GM06990 (cell line): Measurements from ENCODE around the gene CAPN10.

ENCODE experiments used
- DNase-seq: peaks from one replicate; pipeline ENCODE4 v3.0.0-alpha.2; 2011; ENCODE audit not compliant: insufficient read length; ENCODE audit errors: extremely low read depth
- H3K27me3 ChIP-seq: replicated peaks from 2 replicates; pipeline ENCODE4 v1.6.0; 2011; ENCODE audit warnings: low read length; ENCODE audit not compliant: control insufficient read depth, insufficient read depth
- H3K36me3 ChIP-seq: 2 replicates; pipeline ENCODE4 v1.5.1; 2011; ENCODE audit warnings: low read length; ENCODE audit not compliant: control insufficient read depth, insufficient read depth
- H3K4me3 ChIP-seq: replicated peaks from 2 replicates; pipeline ENCODE4 v1.5.1; 2011; ENCODE audit warnings: low read depth, mild to moderate bottlenecking, control low read depth, low read length
- TF ChIP-seq, protein P1 (sequence below): IDR thresholded peaks from 2 replicates; pipeline ENCODE4 v1.5.1; 2011; ENCODE audit warnings: low read length, control low read depth, mild to moderate bottlenecking, inconsistent platforms; ENCODE audit not compliant: insufficient read depth, poor library complexity, severe bottlenecking

The CAPN10 gene

DNA sequence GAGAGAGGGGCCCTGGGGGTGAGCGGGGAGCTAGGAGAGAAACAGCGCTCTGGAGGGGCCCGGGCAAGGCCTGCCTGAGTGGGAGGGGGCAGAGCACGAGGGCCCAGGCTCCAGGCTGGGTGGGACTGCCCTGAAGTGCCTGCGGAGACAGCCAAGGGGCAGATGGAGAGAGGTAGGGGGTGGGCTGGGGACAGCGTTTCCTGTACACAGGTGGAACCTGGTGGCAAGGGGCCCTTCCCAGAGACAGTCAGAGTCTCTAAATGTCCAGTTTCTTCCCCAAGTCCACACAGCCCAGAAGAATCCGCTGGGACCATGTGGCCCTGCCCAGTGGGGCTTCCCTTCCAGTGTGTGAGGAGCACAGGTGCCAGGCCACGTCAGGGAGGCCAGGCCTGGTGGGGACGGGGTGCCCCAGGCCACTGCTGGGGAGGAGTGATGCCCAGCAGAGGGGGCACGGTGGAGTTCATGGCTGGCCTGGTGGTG, 37.0 kb downstream of the CAPN10 start:
- TF ChIP-seq, protein P1, sequence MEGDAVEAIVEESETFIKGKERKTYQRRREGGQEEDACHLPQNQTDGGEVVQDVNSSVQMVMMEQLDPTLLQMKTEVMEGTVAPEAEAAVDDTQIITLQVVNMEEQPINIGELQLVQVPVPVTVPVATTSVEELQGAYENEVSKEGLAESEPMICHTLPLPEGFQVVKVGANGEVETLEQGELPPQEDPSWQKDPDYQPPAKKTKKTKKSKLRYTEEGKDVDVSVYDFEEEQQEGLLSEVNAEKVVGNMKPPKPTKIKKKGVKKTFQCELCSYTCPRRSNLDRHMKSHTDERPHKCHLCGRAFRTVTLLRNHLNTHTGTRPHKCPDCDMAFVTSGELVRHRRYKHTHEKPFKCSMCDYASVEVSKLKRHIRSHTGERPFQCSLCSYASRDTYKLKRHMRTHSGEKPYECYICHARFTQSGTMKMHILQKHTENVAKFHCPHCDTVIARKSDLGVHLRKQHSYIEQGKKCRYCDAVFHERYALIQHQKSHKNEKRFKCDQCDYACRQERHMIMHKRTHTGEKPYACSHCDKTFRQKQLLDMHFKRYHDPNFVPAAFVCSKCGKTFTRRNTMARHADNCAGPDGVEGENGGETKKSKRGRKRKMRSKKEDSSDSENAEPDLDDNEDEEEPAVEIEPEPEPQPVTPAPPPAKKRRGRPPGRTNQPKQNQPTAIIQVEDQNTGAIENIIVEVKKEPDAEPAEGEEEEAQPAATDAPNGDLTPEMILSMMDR: no peak
- Histone ChIP-seq H3K27me3 (no peaks in the 10 kb centered on the region), H3K4me3 (no peak overlapping the region), H3K36me3 (no peaks in the 10 kb centered on the region; the same call in 1 of the 2 replicates)
- DNase-seq: no peak

- Histone ChIP-seq H3K36me3 (no peaks in the 10 kb centered on the region; the same call in 1 of the 2 replicates), H3K4me3 (no peak overlapping the region), H3K27me3 (no peaks in the 10 kb centered on the region)
- no peak for DNase-seq
- TF ChIP-seq, protein P1: no peak
Observed at GRCh38 chr2:240624011-240624949, 37.7 kb downstream of the CAPN10 start.

DNA sequence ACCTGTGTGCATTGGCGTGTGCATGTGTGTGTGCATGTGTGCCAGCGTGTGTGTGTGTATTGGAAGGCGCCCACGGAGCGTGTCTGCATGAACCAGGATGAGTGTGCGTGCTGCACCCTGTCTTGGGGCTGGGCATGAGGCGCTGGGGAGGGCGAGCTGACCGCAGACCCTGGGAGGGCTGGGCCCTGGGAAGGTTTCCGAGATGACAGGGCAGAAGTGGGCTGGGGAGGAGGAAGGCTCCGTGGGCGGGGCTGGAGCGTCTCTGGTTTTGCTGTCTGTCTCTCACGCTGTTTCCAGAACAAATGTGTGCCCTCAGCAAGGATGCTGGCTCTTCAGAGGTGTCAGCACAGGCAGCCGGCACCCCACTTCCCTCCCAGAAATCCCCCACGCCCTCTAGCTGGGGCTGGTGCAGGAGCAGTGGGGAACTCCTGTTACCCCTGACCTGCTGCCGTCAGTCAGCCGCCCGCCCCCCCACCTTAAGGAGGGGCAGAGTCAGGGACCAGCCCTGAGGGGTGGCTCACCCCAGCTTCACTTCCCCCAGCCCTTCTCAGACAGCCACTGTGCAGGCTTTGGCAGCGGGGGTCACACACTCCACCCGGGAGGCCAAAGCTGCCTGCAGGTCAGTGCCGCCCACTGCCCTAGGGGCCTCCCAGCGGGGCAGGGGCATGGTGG, 38.6 kb downstream of the CAPN10 start, which contains the start of gene GPR35:
Gene GPR35, plus strand, starts transcription at position 531 of the 672 bp plus-strand sequence. CDS start 4,473 bp downstream, outside the sequence.
- DNase-seq: peak; percentile 71
- peak within 1 kb of the TSS; percentile 26 for H3K4me3 ChIP-seq
- H3K36me3 ChIP-seq: no peaks in the 10 kb centered on the region; the same call in 1 of the 2 replicates
- TF ChIP-seq, protein P1: no peak
- H3K27me3 ChIP-seq: no peaks in the 10 kb centered on the region

DNA sequence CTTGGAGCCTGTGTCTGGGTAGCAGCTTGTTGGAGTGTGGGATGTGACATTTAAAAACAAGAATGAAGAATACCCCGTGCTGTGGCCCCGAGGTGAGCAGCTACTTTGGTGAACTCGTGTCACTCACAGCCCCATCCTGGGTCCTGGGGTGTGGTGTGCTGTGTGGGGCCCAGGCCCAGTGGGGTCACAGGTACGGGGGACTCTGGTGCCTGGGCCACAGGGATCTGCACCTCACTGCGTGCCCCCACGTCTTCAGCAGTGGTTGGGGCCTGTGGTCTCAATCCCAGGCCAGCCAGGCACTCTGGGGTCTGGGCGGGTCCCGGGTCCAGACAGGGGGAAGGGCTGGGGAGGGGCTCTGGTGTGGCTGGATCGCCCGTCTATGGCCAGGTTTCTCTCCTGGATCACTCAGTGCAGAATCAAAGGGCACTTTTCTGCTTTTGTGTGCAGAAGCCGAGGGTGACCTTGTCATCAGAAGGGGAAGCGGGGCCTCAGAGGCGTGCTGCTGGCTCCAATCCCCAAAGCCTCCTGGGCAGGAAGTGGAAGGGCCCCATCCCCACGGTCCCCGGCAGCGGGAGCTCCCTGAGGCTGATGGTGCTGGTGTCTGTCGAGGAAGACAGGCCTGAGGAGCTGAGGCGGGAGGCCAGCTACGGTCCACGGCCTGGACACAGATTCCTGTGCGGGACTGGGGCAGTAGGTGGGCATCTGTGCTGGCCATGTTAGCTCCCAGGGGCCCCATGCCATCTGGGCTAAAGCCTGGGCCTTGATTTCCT, 40.2 kb downstream of the CAPN10 start:
- Histone ChIP-seq H3K36me3 (no peaks in the 10 kb centered on the region; the same call in 1 of the 2 replicates), H3K4me3 (no peak overlapping the region), H3K27me3 (no peaks in the 10 kb centered on the region)
- DNase-seq: no peak
- TF ChIP-seq, protein P1: no peak

GRCh38 chr2:240627736-240628506, 41.4 kb downstream of the CAPN10 start:
- DNase-seq: no peak
- TF ChIP-seq, protein P1: no peak
- no peaks in the 10 kb centered on the region for H3K27me3 ChIP-seq
- no peaks in the 10 kb centered on the region for H3K36me3 ChIP-seq
- no peak overlapping the region for H3K4me3 ChIP-seq
